ENCODE results near the gene CHIC2. TPM values are rescaled to one million over a fixed set of nuclear protein-coding genes. Genes with fewer than 3 reads are reported as not detected.
"Not testable (repeated sequence)": the region's sequence is repeated elsewhere in the genome, so short reads cannot be mapped to it uniquely, and the experiment has no call there.

CHIC2 gene
- total and polyA plus RNA-seq, 4 experiments from 2014 or later, result 45.3 to 120 (median 49.6) TPM

GRCh38 chr4:54050214-54050904 is 14.0 kb downstream of the CHIC2 start:
- intact Hi-C loops (cut with micrococcal nuclease), result no loop called here
- ChIA-PET POLR2A (ENCODE audit: partially characterized antibody) (no interaction called here), CTCF (ENCODE audit: partially characterized antibody) (no interaction called here)
- no peaks in the 10 kb centered on the region for H3K27me3 ChIP-seq (ENCODE audit: insufficient read depth, low read length)
- peak overlapping the region in 2 of 7 donors; percentile 2 to 28 for H3K27ac Mint-ChIP-seq
- no peak overlapping the region for H3K4me3 Mint-ChIP-seq
- no peak for DNase-seq
- H3K4me1 ChIP-seq (ENCODE audit: insufficient read depth, low read length), result peaks cover 34% of the 10 kb centered on the region
- H3K9me3 Mint-ChIP-seq, result no peaks in the 10 kb centered on the region
- no peaks in the 10 kb centered on the region for H3K27me3 Mint-ChIP-seq
- no peak overlapping the region for H3K4me3 ChIP-seq (ENCODE audit: low read length in 2 of 2)
- peaks cover 7% of the 10 kb centered on the region for H3K36me3 ChIP-seq (ENCODE audit: insufficient read depth, low read length)
- peaks cover 26 to 52% (median 39%) of the 10 kb centered on the region in 4 donors for H3K4me1 Mint-ChIP-seq
- H3K27ac ChIP-seq (ENCODE audit: low read depth, low read length), result no peak overlapping the region
- no peaks in the 10 kb centered on the region for H3K9me3 ChIP-seq (ENCODE audit: control insufficient read depth in 1 of 2, low read length in 2 of 2)
- H3K36me3 Mint-ChIP-seq, result peaks cover 24 to 31% of the 10 kb centered on the region in 2 donors

DNA sequence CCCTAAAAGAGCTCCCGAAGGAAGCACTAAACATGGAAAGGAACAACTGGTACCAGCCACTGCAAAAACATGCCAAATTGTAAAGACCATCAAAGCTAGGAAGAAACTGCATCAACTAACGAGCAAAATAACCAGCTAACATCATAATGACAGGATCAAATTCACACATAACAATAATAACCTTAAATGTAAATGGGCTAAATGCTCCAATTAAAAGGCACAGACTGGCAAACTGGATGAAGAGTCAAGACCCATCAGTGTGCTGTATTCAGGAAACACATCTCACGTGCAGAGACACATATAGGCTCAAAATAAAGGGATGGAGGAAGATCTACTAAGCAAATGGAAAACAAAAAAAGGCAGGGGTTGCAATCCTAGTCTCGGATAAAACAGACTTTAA is 20.8 kb downstream of the CHIC2 start:
- peaks cover 18% of the 10 kb centered on the region for H3K4me1 ChIP-seq (ENCODE audit: insufficient read depth, low read length)
- H3K4me1 Mint-ChIP-seq, result peaks cover 25 to 45% (median 33%) of the 10 kb centered on the region in 4 donors
- H3K9me3 Mint-ChIP-seq; intact Hi-C loops (cut with micrococcal nuclease); DNase-seq; H3K4me3 ChIP-seq (ENCODE audit: low read length in 2 of 2); H3K36me3 ChIP-seq (ENCODE audit: insufficient read depth, low read length); H3K9me3 ChIP-seq (ENCODE audit: control insufficient read depth in 1 of 2, low read length in 2 of 2); POLR2A ChIA-PET (ENCODE audit: partially characterized antibody); H3K27me3 Mint-ChIP-seq; H3K27ac ChIP-seq (ENCODE audit: low read depth, low read length); CTCF ChIA-PET (ENCODE audit: partially characterized antibody); H3K27me3 ChIP-seq (ENCODE audit: insufficient read depth, low read length): not testable (repeated sequence)
- peaks cover 48% of the 10 kb centered on the region in 2 donors for H3K36me3 Mint-ChIP-seq
- H3K27ac Mint-ChIP-seq, result peak overlapping the region in 1 of 7 donors; percentile 64
- H3K4me3 Mint-ChIP-seq, result peak overlapping the region in 1 of 8 donors; percentile 29

DNA sequence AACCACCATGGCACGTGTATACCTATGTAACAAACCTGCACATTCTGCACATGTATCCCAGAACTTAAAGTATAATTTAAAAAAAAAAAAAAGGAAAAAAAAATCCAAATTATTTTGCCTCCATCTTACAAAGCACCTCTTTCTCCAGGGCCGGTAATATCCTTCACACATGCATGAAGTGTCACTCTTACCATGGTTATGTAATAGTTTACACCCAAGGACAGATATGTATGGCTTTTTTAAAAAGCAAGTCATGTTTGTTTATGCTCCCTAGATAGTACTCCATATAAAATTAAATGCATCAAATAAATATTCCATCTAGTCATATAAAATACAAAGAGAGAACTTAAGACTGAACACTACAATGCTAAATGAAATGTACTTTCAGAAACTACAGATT is 22.5 kb downstream of the CHIC2 start:
- CTCF ChIA-PET (ENCODE audit: partially characterized antibody), result no interaction called here
- Mint-ChIP-seq H3K27me3 (no peaks in the 10 kb centered on the region), H3K27ac (peak overlapping the region in 2 of 7 donors; percentile 50 to 52), H3K36me3 (peaks cover 46 to 50% of the 10 kb centered on the region in 2 donors), H3K4me1 (peaks cover 27 to 50% (median 37%) of the 10 kb centered on the region in 4 donors), H3K4me3 (peak overlapping the region in 1 of 8 donors; percentile 49), H3K9me3 (peaks cover 0 to 9% (median 2%) of the 10 kb centered on the region in 8 donors)
- no peaks in the 10 kb centered on the region for H3K9me3 ChIP-seq (ENCODE audit: control insufficient read depth in 1 of 2, low read length in 2 of 2)
- H3K4me3 ChIP-seq (ENCODE audit: low read length in 2 of 2), result no peak overlapping the region
- H3K27ac ChIP-seq (ENCODE audit: low read depth, low read length), result no peak overlapping the region
- peaks cover 18% of the 10 kb centered on the region for H3K4me1 ChIP-seq (ENCODE audit: insufficient read depth, low read length)
- intact Hi-C loops (cut with micrococcal nuclease), result no loop called here
- no peaks in the 10 kb centered on the region for H3K27me3 ChIP-seq (ENCODE audit: insufficient read depth, low read length)
- DNase-seq, result no peak
- POLR2A ChIA-PET (ENCODE audit: partially characterized antibody), result no interaction called here
- H3K36me3 ChIP-seq (ENCODE audit: insufficient read depth, low read length), result no peaks in the 10 kb centered on the region

DNA sequence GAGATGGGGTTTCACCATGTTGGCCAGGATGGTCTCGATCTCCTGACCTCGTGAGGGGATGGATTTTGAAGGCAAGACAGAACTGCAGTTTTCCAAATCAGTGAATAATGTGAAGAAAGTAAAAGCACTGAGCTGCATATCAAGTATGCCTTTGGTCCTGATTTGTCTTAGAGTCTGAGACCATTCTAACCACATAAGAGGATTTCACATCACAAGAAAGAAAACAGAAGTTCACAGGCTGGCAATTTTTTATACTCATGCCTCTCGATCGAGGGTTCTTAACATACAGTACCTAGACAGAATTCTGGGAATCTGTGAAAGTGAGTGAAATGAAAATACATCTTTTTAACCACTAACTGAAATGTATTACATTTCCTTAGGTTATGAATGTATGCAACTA is 23.3 kb downstream of the CHIC2 start:
- Histone ChIP-seq H3K36me3 (ENCODE audit: insufficient read depth, low read length) (no peaks in the 10 kb centered on the region), H3K27ac (ENCODE audit: low read depth, low read length) (no peak overlapping the region), H3K4me1 (ENCODE audit: insufficient read depth, low read length) (peaks cover 18% of the 10 kb centered on the region), H3K4me3 (ENCODE audit: low read length in 2 of 2) (no peak overlapping the region), H3K9me3 (ENCODE audit: control insufficient read depth in 1 of 2, low read length in 2 of 2) (no peaks in the 10 kb centered on the region), H3K27me3 (ENCODE audit: insufficient read depth, low read length) (no peaks in the 10 kb centered on the region)
- Mint-ChIP-seq H3K4me3 (peak overlapping the region in 3 of 8 donors; percentile 3 to 57 (median 14)), H3K4me1 (peaks cover 28 to 51% (median 41%) of the 10 kb centered on the region in 4 donors), H3K9me3 (peaks cover 0 to 9% (median 2%) of the 10 kb centered on the region in 8 donors), H3K27ac (peak overlapping the region in 1 of 7 donors; percentile 37), H3K27me3 (no peaks in the 10 kb centered on the region), H3K36me3 (peaks cover 48 to 56% of the 10 kb centered on the region in 2 donors)
- CTCF ChIA-PET (ENCODE audit: partially characterized antibody), result interaction anchor here (1.1 kb wide), 1 partner anchor 12 kb away, joined by 3 read pairs; no protein-coding TSS in a partner anchor
- peak in 1 of 5 donors; percentile 14 for DNase-seq
- POLR2A ChIA-PET (ENCODE audit: partially characterized antibody), result no interaction called here
- intact Hi-C loops (cut with micrococcal nuclease), result no loop called here

DNA sequence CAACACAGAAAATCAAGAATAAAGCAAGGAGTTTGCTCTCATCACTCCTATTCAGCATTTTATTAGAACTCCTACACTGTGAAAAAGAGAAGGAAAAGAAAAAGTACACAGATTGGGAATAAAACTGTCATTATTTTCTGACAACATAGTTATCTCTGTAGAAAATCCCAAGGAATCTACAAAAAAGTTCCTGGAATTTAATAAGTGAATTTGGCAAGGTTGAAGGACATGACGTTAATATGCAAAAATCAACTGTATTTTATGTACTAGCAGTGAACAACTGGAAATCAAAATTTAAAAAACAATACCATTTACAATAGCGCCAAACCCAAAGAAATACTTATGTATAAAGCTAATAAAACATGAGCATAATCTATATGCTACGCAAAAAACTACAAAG is 26.3 kb downstream of the CHIC2 start:
- no peak for DNase-seq
- Mint-ChIP-seq H3K27me3 (no peaks in the 10 kb centered on the region), H3K27ac (peak overlapping the region in 1 of 7 donors; percentile 29), H3K4me1 (peaks cover 25 to 52% (median 37%) of the 10 kb centered on the region in 4 donors), H3K36me3 (peaks cover 57 to 65% of the 10 kb centered on the region in 2 donors), H3K9me3 (no peaks in the 10 kb centered on the region), H3K4me3 (no peak overlapping the region)
- Histone ChIP-seq H3K9me3 (ENCODE audit: control insufficient read depth in 1 of 2, low read length in 2 of 2) (no peaks in the 10 kb centered on the region), H3K4me1 (ENCODE audit: insufficient read depth, low read length) (peaks cover 18% of the 10 kb centered on the region), H3K4me3 (ENCODE audit: low read length in 2 of 2) (no peak overlapping the region), H3K27ac (ENCODE audit: low read depth, low read length) (no peak overlapping the region), H3K36me3 (ENCODE audit: insufficient read depth, low read length) (no peaks in the 10 kb centered on the region), H3K27me3 (ENCODE audit: insufficient read depth, low read length) (no peaks in the 10 kb centered on the region)
- ChIA-PET POLR2A (ENCODE audit: partially characterized antibody) (no interaction called here), CTCF (ENCODE audit: partially characterized antibody) (interaction anchor here (0.5 kb wide), 1 partner anchor 608 kb away, joined by 5 read pairs; no protein-coding TSS in a partner anchor)
- intact Hi-C loops (cut with micrococcal nuclease), result no loop called here

GRCh38 chr4:54036184-54036583 is 28.2 kb downstream of the CHIC2 start:
- intact Hi-C loops (cut with micrococcal nuclease), result no loop called here
- peaks cover 17 to 48% (median 30%) of the 10 kb centered on the region in 4 donors for H3K4me1 Mint-ChIP-seq
- ChIA-PET POLR2A (ENCODE audit: partially characterized antibody) (interaction anchor here (1.0 kb wide), 1 partner anchor 26 kb away, joined by 3 read pairs; no protein-coding TSS in a partner anchor), CTCF (ENCODE audit: partially characterized antibody) (no interaction called here)
- H3K27ac ChIP-seq (ENCODE audit: low read depth, low read length), result no peak overlapping the region
- no peaks in the 10 kb centered on the region for H3K9me3 Mint-ChIP-seq
- H3K27ac Mint-ChIP-seq, result peak overlapping the region in 1 of 7 donors; percentile 27
- H3K27me3 Mint-ChIP-seq, result no peaks in the 10 kb centered on the region
- H3K36me3 Mint-ChIP-seq, result peaks cover 50 to 62% of the 10 kb centered on the region in 2 donors
- H3K27me3 ChIP-seq (ENCODE audit: insufficient read depth, low read length), result no peaks in the 10 kb centered on the region
- no peaks in the 10 kb centered on the region for H3K36me3 ChIP-seq (ENCODE audit: insufficient read depth, low read length)
- no peak for DNase-seq
- no peak overlapping the region for H3K4me3 ChIP-seq (ENCODE audit: low read length in 2 of 2)
- no peaks in the 10 kb centered on the region for H3K9me3 ChIP-seq (ENCODE audit: control insufficient read depth in 1 of 2, low read length in 2 of 2)
- H3K4me3 Mint-ChIP-seq, result no peak overlapping the region
- H3K4me1 ChIP-seq (ENCODE audit: insufficient read depth, low read length), result peaks cover 4% of the 10 kb centered on the region

- H3K4me1 ChIP-seq (ENCODE audit: insufficient read depth, low read length), result no peaks in the 10 kb centered on the region
- POLR2A ChIA-PET (ENCODE audit: partially characterized antibody), result no interaction called here
- no peak overlapping the region for H3K27ac ChIP-seq (ENCODE audit: low read depth, low read length)
- Mint-ChIP-seq H3K4me1 (peaks cover 16 to 41% (median 30%) of the 10 kb centered on the region in 4 donors), H3K9me3 (no peaks in the 10 kb centered on the region), H3K36me3 (peaks cover 36 to 48% of the 10 kb centered on the region in 2 donors), H3K27me3 (no peaks in the 10 kb centered on the region), H3K4me3 (no peak overlapping the region), H3K27ac (no peak overlapping the region)
- H3K9me3 ChIP-seq (ENCODE audit: control insufficient read depth in 1 of 2, low read length in 2 of 2), result no peaks in the 10 kb centered on the region
- intact Hi-C loops (cut with micrococcal nuclease), result no loop called here
- CTCF ChIA-PET (ENCODE audit: partially characterized antibody), result no interaction called here
- no peak for DNase-seq
- no peaks in the 10 kb centered on the region for H3K36me3 ChIP-seq (ENCODE audit: insufficient read depth, low read length)
- no peaks in the 10 kb centered on the region for H3K27me3 ChIP-seq (ENCODE audit: insufficient read depth, low read length)
- H3K4me3 ChIP-seq (ENCODE audit: low read length in 2 of 2), result no peak overlapping the region
Observed at GRCh38 chr4:54032558-54033135, 31.8 kb downstream of the CHIC2 start.

Measured in CD4-positive, alpha-beta memory T cell (primary cell).